BJ (cell line): ENCODE results near the gene CBFA2T2. TPM values are rescaled to one million over a fixed set of nuclear protein-coding genes. Genes with fewer than 3 reads are reported as not detected.

ENCODE experiments used
- CTCF ChIA-PET: fragments of 350-600 bp; formaldehyde crosslinking; extraction: SDS; loops from one replicate; lab custom pipeline; 2021; ENCODE audit warnings: antibody characterized with exemption, inconsistent platforms; lab: Yijun Ruan, JAX
- POLR2A ChIA-PET: fragments of 300-600 bp; sonication (Branson Sonifier 250); formaldehyde crosslinking; extraction: SDS; loops from one replicate; lab custom pipeline; 2021; ENCODE audit warnings: antibody characterized with exemption; lab: Charles Lee
- DNase-seq: peaks from one replicate; pipeline ENCODE4 v3.0.0-alpha.2; 2011; ENCODE audit warnings: low read depth
- H3K27me3 ChIP-seq: 2 replicates; pipeline ENCODE4 v1.6.0; 2011; ENCODE audit warnings: low read length; ENCODE audit not compliant: control insufficient read depth, insufficient read depth
- H3K36me3 ChIP-seq: 2 replicates; pipeline ENCODE4 v1.5.1; 2011; ENCODE audit warnings: low read length; ENCODE audit not compliant: control insufficient read depth, insufficient read depth
- H3K4me3 ChIP-seq: 2 replicates; pipeline ENCODE4 v1.5.1; 2011; ENCODE audit warnings: low read depth, mild to moderate bottlenecking, control low read depth, low read length
- polyA plus RNA-seq: library from polyadenylated mRNA; depleted of rRNA; stranded (reverse); fragments of >200 nt; gene quantifications from 2 replicates; pipeline ENCODE4 v1.2.3, GENCODE V29; 2011
- TF ChIP-seq, protein P1 (sequence below): IDR thresholded peaks from 2 replicates; pipeline ENCODE4 v1.5.1; 2011; ENCODE audit warnings: low read depth, mild to moderate bottlenecking, control low read depth, inconsistent platforms, low read length, moderate library complexity; ENCODE audit not compliant: insufficient read depth

Gene CBFA2T2
- polyA plus RNA-seq, 1 experiment, result 7.6 TPM

DNA sequence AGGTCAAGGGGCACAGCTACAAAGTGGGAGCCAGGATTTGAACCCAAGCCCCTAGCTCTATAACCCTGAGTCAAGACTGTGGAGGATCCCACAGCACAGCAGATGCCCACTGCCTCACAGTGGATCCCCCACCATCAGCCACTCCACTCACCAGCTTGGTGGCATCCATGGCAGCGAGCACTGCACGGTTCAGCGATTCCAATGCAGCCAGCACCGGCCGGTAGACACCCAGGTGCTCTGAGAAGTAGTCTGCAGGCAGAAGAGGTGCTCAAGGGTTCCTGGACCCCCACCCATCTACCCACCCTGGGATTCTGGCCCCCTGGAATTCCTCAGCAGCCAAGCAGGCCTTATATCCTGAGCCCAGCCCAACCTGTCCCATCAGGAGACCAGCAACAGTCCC, 179.3 kb downstream of the CBFA2T2 start:
- Histone ChIP-seq H3K4me3 (no peak overlapping the region), H3K27me3 (no peaks in the 10 kb centered on the region), H3K36me3 (peaks cover 6% of the 10 kb centered on the region)
- DNase-seq, result no peak
- TF ChIP-seq, protein P1, sequence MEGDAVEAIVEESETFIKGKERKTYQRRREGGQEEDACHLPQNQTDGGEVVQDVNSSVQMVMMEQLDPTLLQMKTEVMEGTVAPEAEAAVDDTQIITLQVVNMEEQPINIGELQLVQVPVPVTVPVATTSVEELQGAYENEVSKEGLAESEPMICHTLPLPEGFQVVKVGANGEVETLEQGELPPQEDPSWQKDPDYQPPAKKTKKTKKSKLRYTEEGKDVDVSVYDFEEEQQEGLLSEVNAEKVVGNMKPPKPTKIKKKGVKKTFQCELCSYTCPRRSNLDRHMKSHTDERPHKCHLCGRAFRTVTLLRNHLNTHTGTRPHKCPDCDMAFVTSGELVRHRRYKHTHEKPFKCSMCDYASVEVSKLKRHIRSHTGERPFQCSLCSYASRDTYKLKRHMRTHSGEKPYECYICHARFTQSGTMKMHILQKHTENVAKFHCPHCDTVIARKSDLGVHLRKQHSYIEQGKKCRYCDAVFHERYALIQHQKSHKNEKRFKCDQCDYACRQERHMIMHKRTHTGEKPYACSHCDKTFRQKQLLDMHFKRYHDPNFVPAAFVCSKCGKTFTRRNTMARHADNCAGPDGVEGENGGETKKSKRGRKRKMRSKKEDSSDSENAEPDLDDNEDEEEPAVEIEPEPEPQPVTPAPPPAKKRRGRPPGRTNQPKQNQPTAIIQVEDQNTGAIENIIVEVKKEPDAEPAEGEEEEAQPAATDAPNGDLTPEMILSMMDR, result no peak
- ChIA-PET CTCF (interaction anchor here (0.6 to 3.3 kb wide), 9 partner anchors 11 to 315 kb away, joined by 3 to 21 read pairs (median 7); no protein-coding TSS in a partner anchor), POLR2A (no interaction called here)

DNA sequence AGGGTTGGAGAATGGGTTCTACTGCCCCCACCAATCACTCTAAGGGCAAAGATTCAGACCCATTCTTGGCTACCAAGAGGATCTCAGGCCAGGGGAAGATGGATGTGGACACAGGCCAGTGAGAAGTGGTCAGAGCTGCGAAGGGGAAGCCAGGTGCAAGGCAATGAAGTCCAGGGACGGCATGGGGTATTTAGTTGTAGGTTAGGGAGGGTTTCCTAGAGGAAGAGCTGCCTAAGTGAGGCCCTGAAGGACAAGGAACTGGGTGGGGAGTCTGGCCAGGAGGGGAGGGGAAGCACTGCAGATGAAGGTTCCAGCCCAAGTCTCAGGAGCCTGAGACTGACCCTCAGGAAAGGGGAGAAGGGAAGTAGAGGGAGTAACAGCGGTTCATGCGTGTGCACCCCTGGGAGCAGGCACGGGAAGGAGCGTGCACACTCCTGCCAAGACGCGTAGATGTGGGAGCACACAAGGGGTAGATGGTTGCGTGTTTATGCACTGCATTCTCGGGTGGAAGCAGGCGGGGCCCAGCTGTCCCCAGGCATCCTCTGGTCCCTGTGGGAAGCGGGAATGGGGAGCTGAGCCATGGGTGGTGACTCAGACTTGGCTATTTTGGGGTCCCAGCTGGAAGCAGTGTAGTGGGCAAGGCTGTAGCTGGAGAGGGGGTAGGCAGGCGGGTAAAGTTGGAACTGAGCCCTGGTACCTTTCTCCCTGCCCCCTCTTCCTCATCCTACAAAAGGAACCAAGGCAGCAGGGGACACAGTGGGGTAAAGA, 180.2 kb downstream of the CBFA2T2 start:
- ChIA-PET POLR2A (no interaction called here), CTCF (interaction anchor here (0.8 to 1.5 kb wide), 2 partner anchors 208 to 213 kb away, joined by 4 to 5 read pairs; no protein-coding TSS in a partner anchor)
- peaks cover 6% of the 10 kb centered on the region for H3K36me3 ChIP-seq

DNA sequence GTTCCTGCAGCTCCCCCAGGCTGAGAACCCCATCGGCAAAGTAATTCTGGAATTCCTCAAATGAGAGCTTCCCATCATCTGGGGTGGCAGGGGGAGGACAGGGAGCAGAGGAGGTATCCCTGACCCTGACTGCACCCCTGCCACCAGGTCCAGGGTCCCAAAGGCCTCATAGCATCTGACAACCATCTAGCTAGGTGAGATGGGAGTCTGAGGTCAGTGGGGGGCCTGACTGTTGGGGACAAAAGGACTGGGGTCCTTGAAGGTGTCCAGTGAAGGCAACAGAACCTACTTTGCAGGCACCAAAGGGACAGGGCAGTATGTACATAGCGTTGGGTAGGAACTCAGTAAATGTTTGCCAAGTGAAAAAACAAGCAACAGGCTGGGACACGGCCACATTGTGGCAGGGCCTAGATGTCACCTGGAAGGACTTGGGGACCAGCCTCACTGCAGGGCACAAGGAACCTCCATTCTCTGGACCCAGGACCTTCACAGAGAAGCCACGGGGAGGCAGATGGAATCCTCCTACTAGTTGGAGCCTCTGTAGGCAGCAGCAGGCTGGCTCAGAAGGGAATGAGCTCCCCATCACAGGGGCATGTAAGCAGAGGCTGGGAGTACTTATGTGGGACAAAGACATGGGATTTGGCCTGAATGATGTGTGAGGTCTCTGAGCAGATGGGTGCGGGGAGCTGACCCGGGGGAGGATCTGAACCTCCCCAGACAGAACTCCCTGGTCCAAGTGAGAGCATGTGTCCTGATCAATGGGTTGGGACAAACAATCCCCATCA, 181.0 kb downstream of the CBFA2T2 start:
- no peak for DNase-seq
- ChIA-PET POLR2A (no interaction called here), CTCF (interaction anchor here (0.8 to 1.5 kb wide), 2 partner anchors 209 to 214 kb away, joined by 4 to 5 read pairs; no protein-coding TSS in a partner anchor)
- no peak overlapping the region for H3K4me3 ChIP-seq
- peaks cover 6% of the 10 kb centered on the region for H3K36me3 ChIP-seq
- TF ChIP-seq, protein P1, result no peak
- no peaks in the 10 kb centered on the region for H3K27me3 ChIP-seq

More for the DNA sequence above, 180.2 kb downstream of the CBFA2T2 start:
- TF ChIP-seq, protein P1, result no peak
- Histone ChIP-seq H3K4me3 (no peak overlapping the region), H3K27me3 (no peaks in the 10 kb centered on the region)
- DNase-seq, result no peak

DNA sequence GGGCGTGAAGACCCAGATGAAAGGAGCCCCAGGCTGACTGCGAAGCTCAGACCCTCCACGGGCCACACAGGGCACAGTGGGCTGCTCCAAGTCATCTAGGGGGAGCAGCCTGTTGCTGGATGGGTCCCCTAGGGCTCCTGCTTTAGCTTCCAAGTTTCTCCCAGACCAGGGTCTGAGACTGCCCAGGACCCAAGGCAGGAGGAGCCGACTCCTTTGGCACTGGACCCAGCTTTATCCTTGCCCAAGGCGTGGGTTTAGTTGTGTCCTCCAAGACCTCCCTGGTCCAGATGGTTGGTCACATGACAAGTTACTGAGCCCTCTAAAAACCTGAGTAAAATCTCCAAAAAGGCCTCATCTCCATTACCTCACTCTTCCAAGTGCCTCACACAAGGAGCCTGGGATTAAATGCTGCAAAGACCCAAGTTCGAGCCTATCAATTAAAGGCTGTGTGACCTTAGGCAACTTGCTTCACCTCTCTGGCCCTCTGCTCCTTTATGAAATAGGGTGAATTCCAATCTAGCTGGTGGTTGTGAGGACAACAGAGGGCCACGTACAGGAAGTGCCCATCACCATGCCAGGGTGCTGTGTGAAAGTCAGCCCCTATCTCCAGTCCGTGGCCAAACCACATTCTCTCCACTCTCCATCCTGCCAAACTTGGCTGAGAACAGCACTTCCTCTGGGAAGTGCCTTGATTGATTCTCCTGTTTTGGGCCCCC, 181.8 kb downstream of the CBFA2T2 start:
- no peak for DNase-seq
- peaks cover 6% of the 10 kb centered on the region for H3K36me3 ChIP-seq
- TF ChIP-seq, protein P1, result no peak
- ChIA-PET POLR2A (no interaction called here), CTCF (interaction anchor here (0.8 to 1.5 kb wide), 2 partner anchors 214 to 218 kb away, joined by 3 to 4 read pairs; no protein-coding TSS in a partner anchor)
- no peaks in the 10 kb centered on the region for H3K27me3 ChIP-seq
- H3K4me3 ChIP-seq, result no peak overlapping the region
